ENCODE results near the gene CCDC47.

The CCDC47 gene

GRCh38 chr17:63697341-63698286 is 75.8 kb downstream of the CCDC47 start:
- peak; percentile 89 for DNase-seq

- DNase-seq, result peak; percentile 62
Measured at GRCh38 chr17:63696381-63696961, 76.9 kb downstream of the CCDC47 start.

GRCh38 chr17:63695889-63696288 is 77.5 kb downstream of the CCDC47 start:
- peak; percentile 20 for DNase-seq
